OCI-LY3 (cell line): ENCODE measurements around the gene TMEM130.

ENCODE experiments used
- CTCF ChIP-seq: fragments of 200-600, 300-600 bp; sonication (generic); IDR thresholded peaks from 2 replicates; pipeline ENCODE4 v1.5.1; 2014; ENCODE audit warnings: antibody characterized with exemption, low read length, low read depth
- EZH2phosphoT487 ChIP-seq: fragments of 200-600 bp; shearing (Covaris generic); IDR thresholded peaks from 2 replicates; pipeline ENCODE4 v1.6.1; 2018; ENCODE audit warnings: antibody characterized with exemption, mixed run types, low read depth

- TF ChIP-seq CTCF (no peak), EZH2phosphoT487 (no peak)
These were observed 8.0 kb upstream of the TMEM130 start for GRCh38 chr7:98877692-98878364.
